Measurements from ENCODE around the gene XRCC4. TPM values are rescaled to one million over a fixed set of nuclear protein-coding genes. Genes with fewer than 3 reads are reported as not detected.

XRCC4 gene
- total and polyA plus RNA-seq, 11 donors: 3.3 to 50.5 (median 8.0) TPM

GRCh38 chr5:83227611-83228010 is 150.3 kb downstream of the XRCC4 start:
- H3K4me3 ChIP-seq: no peak overlapping the region
- TF ChIP-seq POLR2A (IDR thresholded peaks at IDR 0.05): no peak
- TF ChIP-seq, protein P1, sequence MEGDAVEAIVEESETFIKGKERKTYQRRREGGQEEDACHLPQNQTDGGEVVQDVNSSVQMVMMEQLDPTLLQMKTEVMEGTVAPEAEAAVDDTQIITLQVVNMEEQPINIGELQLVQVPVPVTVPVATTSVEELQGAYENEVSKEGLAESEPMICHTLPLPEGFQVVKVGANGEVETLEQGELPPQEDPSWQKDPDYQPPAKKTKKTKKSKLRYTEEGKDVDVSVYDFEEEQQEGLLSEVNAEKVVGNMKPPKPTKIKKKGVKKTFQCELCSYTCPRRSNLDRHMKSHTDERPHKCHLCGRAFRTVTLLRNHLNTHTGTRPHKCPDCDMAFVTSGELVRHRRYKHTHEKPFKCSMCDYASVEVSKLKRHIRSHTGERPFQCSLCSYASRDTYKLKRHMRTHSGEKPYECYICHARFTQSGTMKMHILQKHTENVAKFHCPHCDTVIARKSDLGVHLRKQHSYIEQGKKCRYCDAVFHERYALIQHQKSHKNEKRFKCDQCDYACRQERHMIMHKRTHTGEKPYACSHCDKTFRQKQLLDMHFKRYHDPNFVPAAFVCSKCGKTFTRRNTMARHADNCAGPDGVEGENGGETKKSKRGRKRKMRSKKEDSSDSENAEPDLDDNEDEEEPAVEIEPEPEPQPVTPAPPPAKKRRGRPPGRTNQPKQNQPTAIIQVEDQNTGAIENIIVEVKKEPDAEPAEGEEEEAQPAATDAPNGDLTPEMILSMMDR (IDR thresholded peaks at IDR 0.05): no peak
- H3K36me3 ChIP-seq: no peaks in the 10 kb centered on the region
- H3K27me3 ChIP-seq: no peaks in the 10 kb centered on the region
- WGBS, 4 donors: 88 to 91% (median 89%) methylated on average over 2 of the region's 2 CpGs
- DNase-seq: no peak
- H3K27ac ChIP-seq: no peak overlapping the region
- no peaks in the 10 kb centered on the region for H3K4me1 ChIP-seq
- no peak for ATAC-seq
- H3K9me3 ChIP-seq: no peaks in the 10 kb centered on the region
- intact Hi-C loops (cut with DNase I): no loop called here

- TF ChIP-seq, protein P1 (IDR thresholded peaks at IDR 0.05): no peak
- TF ChIP-seq POLR2A (IDR thresholded peaks at IDR 0.05): no peak
- Histone ChIP-seq H3K27me3 (no peaks in the 10 kb centered on the region), H3K4me1 (no peaks in the 10 kb centered on the region), H3K36me3 (no peaks in the 10 kb centered on the region), H3K4me3 (no peak overlapping the region), H3K27ac (no peak overlapping the region), H3K9me3 (no peaks in the 10 kb centered on the region)
- ATAC-seq: no peak
- intact Hi-C loops (cut with DNase I): no loop called here
- DNase-seq: no peak
These were observed 153.2 kb downstream of the XRCC4 start for GRCh38 chr5:83230511-83230910.

DNA sequence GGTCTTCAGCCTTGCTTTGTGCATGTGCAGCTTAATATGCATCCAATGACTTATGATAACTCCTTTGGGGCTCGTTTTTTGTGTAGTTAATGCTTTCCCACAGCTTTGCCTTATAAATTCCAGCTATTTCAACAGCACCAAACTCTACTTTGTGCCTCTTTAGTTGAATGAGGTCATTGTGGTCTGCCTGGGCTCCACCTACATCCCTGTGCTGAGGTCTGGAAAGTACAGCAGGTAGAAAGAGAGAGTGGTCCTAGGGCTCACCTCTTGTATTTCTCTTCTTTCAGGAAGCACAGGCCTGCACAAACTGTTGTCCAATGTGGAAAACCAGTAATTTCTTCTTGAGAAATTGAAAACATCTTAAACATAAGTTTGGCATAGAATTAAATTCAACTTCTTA is 167.2 kb downstream of the XRCC4 start:
- intact Hi-C loops (cut with DNase I): no loop called here
- ATAC-seq: no peak
- H3K9me3 ChIP-seq: no peaks in the 10 kb centered on the region

DNA sequence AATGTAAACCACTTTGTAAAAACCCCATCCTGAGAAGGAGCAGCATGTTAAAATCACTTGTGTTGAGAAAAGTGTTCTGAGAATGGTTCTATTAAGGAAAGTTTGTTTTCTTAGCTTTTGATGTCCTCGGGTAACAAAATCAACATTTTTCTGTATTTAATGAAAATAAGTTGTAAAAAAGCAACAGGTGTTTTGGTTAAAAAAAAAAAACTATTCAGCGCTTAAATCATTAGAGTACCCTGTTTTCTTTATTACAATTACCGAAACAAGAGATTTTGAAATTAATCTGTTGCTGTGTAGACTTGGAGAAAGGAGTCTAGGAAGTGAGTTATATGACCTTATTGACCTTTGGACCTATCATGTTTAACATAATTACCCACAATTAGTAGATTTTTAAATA is 167.7 kb downstream of the XRCC4 start:
- no peaks in the 10 kb centered on the region for H3K36me3 ChIP-seq
- 94 to 97% (median 95%) methylated on average over 3 of the region's 3 CpGs for WGBS, 4 donors
- TF ChIP-seq POLR2A (IDR thresholded peaks at IDR 0.05): no peak
- TF ChIP-seq, protein P1 (IDR thresholded peaks at IDR 0.05): no peak
- DNase-seq: no peak
- intact Hi-C loops (cut with DNase I): no loop called here
- ATAC-seq: no peak
- no peak overlapping the region for H3K27ac ChIP-seq
- no peak overlapping the region for H3K4me3 ChIP-seq
- H3K27me3 ChIP-seq: no peaks in the 10 kb centered on the region
- no peaks in the 10 kb centered on the region for H3K9me3 ChIP-seq
- no peaks in the 10 kb centered on the region for H3K4me1 ChIP-seq

More for the DNA sequence above, 167.2 kb downstream of the XRCC4 start:
- Histone ChIP-seq H3K36me3 (no peaks in the 10 kb centered on the region), H3K27me3 (no peaks in the 10 kb centered on the region), H3K4me1 (no peaks in the 10 kb centered on the region), H3K27ac (no peak overlapping the region), H3K4me3 (no peak overlapping the region)
- TF ChIP-seq POLR2A (IDR thresholded peaks at IDR 0.05): no peak
- TF ChIP-seq, protein P1 (IDR thresholded peaks at IDR 0.05): no peak
- DNase-seq: no peak
- 86 to 91% (median 89%) methylated on average over 1 of the region's 1 CpG for WGBS, 4 donors

Measured in heart left ventricle (tissue), 16 donors.